SIG-M5 (cell line): ENCODE results near the gene NUP210.

Experiments used
- DNase-seq: peaks from one replicate; lab custom pipeline; 2025; lab: John Stamatoyannopoulos, UW

Gene NUP210

GRCh38 chr3:13373975-13374586 is 46.0 kb downstream of the NUP210 start:
- DNase-seq = no peak

GRCh38 chr3:13372656-13373055 is 47.5 kb downstream of the NUP210 start:
- no peak for DNase-seq

GRCh38 chr3:13372126-13372525 is 48.0 kb downstream of the NUP210 start:
- no peak for DNase-seq

GRCh38 chr3:13371100-13372075 is 48.7 kb downstream of the NUP210 start:
- no peak for DNase-seq

- DNase-seq = no peak
Observed at GRCh38 chr3:13370609-13371008, 49.5 kb downstream of the NUP210 start.

GRCh38 chr3:13370055-13370454 is 50.1 kb downstream of the NUP210 start:
- DNase-seq = no peak

GRCh38 chr3:13368834-13369233 is 51.3 kb downstream of the NUP210 start:
- no peak for DNase-seq

- DNase-seq = no peak
Observed at GRCh38 chr3:13367728-13368127, 52.4 kb downstream of the NUP210 start.

GRCh38 chr3:13365390-13366379 is 54.4 kb downstream of the NUP210 start:
- DNase-seq = no peak

- DNase-seq = no peak
Observed at GRCh38 chr3:13364602-13365271, 55.4 kb downstream of the NUP210 start.

GRCh38 chr3:13362551-13362950 is 57.6 kb downstream of the NUP210 start:
- no peak for DNase-seq

- DNase-seq = no peak
Observed at GRCh38 chr3:13359916-13360315, 60.2 kb downstream of the NUP210 start.

GRCh38 chr3:13358643-13359042 is 61.5 kb downstream of the NUP210 start:
- no peak for DNase-seq

- no peak for DNase-seq
Observed at GRCh38 chr3:13358051-13358450, 62.1 kb downstream of the NUP210 start.

- no peak for DNase-seq
Observed at GRCh38 chr3:13357074-13357473, 63.0 kb downstream of the NUP210 start.

- no peak for DNase-seq
Observed at GRCh38 chr3:13353936-13354542, 66.1 kb downstream of the NUP210 start.

- DNase-seq = no peak
Observed at GRCh38 chr3:13353506-13353905, 66.6 kb downstream of the NUP210 start.

GRCh38 chr3:13352621-13353131 is 67.4 kb downstream of the NUP210 start:
- no peak for DNase-seq

- no peak for DNase-seq
Observed at GRCh38 chr3:13349823-13350222, 70.3 kb downstream of the NUP210 start.

- no peak for DNase-seq
Observed at GRCh38 chr3:13348661-13349396, 71.3 kb downstream of the NUP210 start.
